Rectal smooth muscle tissue (tissue), 1 donor: ENCODE results near the gene GRID1.

Source experiments
- H3K27ac ChIP-seq: one replicate; pipeline ENCODE4 v1.7.0; 2013; ENCODE audit warnings: low read depth, low read length, inconsistent platforms
- H3K27me3 ChIP-seq: one replicate; pipeline ENCODE4 v1.7.0; 2013; ENCODE audit warnings: low read length; ENCODE audit not compliant: control insufficient read depth, insufficient read depth
- H3K36me3 ChIP-seq: one replicate; pipeline ENCODE4 v1.7.0; 2013; ENCODE audit warnings: low read length; ENCODE audit not compliant: control insufficient read depth, insufficient read depth
- H3K4me1 ChIP-seq: one replicate; pipeline ENCODE4 v1.7.0; 2013; ENCODE audit warnings: low read length; ENCODE audit not compliant: control insufficient read depth, insufficient read depth
- H3K4me3 ChIP-seq: one replicate; pipeline ENCODE4 v1.7.0; 2013; ENCODE audit warnings: low read length
- H3K9ac ChIP-seq: one replicate; pipeline ENCODE4 v1.7.0; 2013; ENCODE audit warnings: low read length

The GRID1 gene

DNA sequence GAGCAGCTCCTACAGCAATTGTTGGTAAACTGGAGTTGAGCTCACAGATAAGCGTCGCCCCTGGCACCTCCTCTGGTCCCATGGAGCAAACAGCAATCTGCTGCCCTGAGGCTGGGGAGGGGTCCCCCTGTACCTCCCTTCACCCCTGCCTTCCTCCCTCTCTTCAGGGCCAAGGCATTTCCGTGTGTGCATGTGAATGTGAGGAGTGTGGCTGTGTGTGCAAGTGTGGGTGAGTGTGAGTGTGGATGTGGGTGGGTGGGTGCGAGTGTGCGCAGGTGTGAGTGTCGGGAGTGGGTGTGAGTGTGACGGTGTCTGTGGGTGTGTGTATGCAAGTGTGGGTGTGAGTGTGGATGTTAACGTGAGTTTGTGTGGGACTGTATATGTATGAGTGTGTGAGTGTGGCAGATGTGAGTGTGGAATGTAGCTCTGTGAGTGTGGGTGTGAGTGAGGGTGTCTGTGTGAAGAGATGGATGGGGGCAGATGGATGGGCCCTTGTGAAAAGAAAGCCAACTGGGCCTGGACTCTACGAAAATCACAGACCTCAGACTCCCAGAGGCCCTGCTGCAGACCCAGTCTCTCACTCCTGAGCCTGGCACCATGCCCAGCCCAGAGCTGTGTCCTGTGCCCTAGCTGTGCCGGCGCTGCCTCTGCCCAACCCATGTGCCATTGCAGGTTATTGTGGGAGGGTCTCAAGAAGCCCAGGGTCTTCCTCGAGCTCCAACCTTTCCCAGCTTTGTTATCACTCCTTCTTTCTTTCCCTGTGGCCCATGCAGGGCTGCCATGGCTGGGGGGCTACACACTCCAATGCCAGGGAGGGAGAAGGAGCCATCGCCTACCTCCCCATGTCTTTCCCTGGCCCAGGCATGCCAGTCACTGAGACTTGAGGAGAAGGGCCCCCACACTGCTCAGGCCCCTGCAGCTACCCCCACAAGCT is 73.9 kb downstream of the GRID1 start:
- Histone ChIP-seq H3K9ac (no peak overlapping the region), H3K4me1 (no peaks in the 10 kb centered on the region), H3K27ac (no peak overlapping the region), H3K27me3 (no peaks in the 10 kb centered on the region), H3K4me3 (no peak overlapping the region), H3K36me3 (no peaks in the 10 kb centered on the region)

DNA sequence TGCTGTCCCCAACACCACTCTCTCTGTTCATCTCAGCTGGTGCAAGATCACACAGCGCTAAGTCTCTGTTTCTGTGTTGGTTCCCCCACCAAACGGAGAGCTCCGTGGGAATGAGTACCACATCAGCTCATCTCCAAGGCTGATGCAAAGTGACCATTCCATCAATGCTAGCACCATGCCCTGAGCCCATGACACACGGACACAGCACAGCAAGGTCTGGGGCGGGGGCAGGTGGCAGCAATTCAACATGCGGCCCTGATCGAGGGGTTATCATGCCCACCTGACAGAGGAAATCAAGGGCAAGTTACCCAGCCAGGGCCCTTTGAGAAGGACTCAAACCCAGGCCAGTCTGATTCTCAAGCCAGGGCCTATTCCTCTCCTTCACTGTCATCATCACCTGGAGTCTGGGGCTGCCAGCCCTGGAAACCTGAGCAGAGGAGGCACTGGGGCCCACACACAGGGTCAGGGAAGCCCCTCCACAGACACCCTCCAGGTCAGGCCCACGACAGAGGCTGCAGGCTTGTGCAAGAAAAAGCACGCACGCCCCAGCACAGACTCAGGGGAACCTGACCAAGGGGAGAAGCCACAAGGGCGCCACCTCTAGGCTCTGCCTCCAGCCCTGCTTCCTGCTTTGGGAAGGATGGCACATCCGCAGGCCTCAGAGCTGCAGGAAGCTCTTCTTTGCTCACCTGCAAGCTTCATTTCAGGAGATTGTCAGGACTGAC is 74.8 kb downstream of the GRID1 start:
- no peaks in the 10 kb centered on the region for H3K27me3 ChIP-seq
- no peak overlapping the region for H3K9ac ChIP-seq
- no peaks in the 10 kb centered on the region for H3K36me3 ChIP-seq
- H3K4me3 ChIP-seq = no peak overlapping the region
- H3K27ac ChIP-seq = no peak overlapping the region
- H3K4me1 ChIP-seq = no peaks in the 10 kb centered on the region

DNA sequence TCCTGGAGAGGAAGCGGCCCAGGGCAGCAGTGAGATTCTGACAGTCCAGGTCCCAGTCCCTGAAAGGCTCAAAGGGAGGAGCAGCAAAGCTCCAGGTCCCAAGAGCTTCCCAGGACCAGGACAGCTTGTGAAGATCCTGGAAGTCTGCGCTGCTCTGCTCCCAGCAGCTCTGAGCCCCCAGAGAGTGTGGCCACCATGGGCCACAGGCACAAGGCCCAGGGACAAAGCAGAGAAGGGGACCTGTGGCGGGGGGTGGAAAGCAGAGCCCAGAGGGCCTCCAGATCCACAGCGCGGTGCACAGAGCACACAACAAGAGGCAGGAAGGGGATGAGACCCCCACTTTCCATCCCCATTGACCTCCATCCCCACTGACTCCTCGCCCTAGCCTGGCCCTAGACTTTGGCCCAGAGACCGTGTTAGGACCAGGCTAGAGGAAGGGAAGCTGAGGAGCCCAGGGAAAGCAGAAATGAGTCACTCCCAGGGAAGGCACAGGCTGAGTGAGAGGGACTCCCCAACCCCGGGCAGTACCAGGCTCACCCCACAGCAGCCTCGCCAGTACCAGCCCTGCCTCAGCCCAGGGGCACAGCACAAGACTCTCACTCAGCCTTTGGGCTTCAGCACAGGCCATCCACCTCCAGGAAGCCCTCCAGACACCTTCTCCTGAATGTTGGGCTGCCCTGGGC is 75.5 kb downstream of the GRID1 start:
- Histone ChIP-seq H3K27me3 (no peaks in the 10 kb centered on the region), H3K4me3 (no peak overlapping the region), H3K9ac (no peak overlapping the region), H3K27ac (no peak overlapping the region), H3K36me3 (no peaks in the 10 kb centered on the region), H3K4me1 (no peaks in the 10 kb centered on the region)

DNA sequence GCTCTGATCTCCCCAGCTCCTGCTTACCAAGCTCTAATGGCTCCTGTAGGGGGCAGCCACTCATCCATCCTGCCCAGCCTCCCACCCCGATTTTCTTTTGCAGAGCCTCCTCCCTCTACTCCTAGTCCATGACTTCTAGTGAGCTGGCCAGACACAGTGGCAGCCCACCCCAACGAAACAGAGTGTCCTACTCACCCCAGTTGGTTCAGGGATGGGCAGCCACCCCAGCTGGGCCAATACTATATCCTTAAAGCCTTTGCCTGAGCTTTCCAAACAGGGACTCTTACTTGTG is 77.1 kb downstream of the GRID1 start:
- H3K27me3 ChIP-seq = no peaks in the 10 kb centered on the region

DNA sequence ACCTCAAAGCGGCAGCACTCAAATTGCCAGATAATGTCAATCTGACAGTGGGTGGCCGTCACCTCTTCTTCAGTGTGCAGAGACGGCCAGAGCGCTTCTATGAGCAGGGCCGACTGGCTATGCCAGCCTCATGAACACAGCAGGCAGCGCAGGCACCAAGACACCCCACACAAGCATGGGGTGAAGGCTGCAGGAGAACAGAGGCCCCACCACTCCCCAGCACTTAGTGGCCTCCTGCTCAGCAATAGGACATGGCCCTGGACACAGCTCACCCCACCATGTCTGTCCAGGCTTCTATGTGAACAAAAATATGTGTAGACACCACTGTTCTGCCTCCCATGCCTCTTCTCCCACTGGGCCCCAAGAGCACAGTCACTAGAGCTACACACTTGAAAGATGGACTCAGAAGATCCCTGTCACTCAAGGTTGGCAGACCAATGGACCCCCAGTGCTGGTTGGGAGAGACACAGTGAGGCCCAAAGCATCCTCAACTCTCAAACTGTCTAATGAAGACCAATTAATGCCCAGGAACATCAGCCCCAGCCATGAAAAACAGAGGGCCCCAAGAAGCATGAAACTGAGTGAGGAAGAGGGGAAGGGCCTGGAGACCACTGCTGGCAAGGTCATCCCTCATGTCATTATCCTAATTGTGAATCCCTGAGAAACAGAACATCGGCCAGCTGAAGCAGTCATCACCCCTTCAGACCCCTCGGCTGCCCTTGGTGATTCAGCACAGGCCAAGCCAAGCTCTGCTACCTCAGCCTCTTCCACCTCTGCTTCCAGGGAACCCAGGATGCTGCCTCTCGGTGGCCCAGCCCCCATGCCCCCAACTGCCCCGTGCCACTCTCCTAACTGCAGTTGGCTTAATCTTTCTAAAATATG is 77.7 kb downstream of the GRID1 start:
- no peak overlapping the region for H3K27ac ChIP-seq
- no peaks in the 10 kb centered on the region for H3K27me3 ChIP-seq
- H3K4me1 ChIP-seq = no peaks in the 10 kb centered on the region
- H3K4me3 ChIP-seq = no peak overlapping the region
- H3K9ac ChIP-seq = no peak overlapping the region
- H3K36me3 ChIP-seq = no peaks in the 10 kb centered on the region

More for the DNA sequence above, 77.1 kb downstream of the GRID1 start:
- Histone ChIP-seq H3K4me1 (no peaks in the 10 kb centered on the region), H3K4me3 (no peak overlapping the region), H3K9ac (no peak overlapping the region), H3K36me3 (no peaks in the 10 kb centered on the region), H3K27ac (no peak overlapping the region)

DNA sequence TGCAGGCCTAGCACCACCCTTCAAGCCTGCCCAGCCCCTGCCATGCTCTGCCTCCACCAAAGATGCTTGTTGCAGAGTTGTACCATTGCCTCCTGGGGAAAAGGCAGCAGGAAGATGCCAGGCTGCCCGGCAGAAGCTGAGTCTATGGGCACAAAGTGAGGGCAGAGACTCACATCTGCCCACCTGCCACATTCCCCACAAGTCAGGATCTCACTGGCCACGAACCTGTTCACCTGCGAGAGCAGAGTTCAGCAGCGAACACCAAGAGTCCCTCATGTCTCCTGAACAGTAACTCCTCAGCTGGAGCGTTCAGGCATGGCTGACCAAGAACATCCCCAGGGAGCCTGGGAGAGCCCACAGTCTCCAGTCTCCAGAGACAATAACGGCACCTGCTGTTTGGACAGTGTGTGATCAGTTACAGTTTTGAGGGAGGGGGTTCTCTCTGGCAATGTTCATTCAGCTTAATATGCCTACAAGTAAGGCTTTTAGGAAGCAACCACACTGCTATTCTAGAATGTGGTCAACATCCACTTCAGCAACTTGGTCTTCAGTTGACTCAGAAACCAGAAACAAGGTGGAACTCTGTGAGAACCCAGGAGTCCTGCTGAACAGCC is 78.5 kb downstream of the GRID1 start:
- Histone ChIP-seq H3K36me3 (no peaks in the 10 kb centered on the region), H3K9ac (no peak overlapping the region), H3K27ac (no peak overlapping the region), H3K4me1 (no peaks in the 10 kb centered on the region), H3K27me3 (no peaks in the 10 kb centered on the region), H3K4me3 (no peak overlapping the region)

DNA sequence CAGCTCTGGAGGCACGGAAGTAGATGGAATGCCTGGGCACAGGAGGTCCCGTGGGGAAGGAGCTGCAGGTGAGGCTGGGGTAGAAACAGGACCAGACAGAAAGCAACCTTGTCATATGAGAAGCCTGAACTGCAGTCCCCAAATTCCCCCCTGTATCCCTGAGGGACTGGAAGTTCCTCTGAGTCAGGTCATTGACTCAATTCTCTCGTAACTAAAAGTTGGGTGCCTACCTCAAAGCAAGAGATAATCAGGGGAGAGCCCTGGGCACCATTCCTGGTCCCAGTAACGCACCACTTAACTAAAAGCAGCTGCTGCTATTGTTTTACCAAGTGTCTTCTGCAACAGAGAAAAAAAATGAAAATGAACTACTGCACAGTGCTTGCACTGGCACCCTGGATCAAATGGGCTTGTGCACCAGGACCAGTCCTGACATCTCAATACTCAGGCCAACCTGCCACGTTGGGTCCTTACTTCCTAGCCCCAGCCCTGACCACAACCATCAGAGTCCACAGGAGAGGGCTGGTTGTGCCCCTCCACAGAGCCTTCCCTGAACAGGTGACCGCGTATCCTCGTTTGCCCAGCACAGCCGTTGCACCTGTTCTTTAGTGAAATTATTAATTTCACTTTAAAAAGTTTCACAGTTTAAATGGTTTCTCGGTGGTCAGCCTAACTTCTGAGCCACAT is 79.3 kb downstream of the GRID1 start:
- H3K9ac ChIP-seq = no peak overlapping the region

DNA sequence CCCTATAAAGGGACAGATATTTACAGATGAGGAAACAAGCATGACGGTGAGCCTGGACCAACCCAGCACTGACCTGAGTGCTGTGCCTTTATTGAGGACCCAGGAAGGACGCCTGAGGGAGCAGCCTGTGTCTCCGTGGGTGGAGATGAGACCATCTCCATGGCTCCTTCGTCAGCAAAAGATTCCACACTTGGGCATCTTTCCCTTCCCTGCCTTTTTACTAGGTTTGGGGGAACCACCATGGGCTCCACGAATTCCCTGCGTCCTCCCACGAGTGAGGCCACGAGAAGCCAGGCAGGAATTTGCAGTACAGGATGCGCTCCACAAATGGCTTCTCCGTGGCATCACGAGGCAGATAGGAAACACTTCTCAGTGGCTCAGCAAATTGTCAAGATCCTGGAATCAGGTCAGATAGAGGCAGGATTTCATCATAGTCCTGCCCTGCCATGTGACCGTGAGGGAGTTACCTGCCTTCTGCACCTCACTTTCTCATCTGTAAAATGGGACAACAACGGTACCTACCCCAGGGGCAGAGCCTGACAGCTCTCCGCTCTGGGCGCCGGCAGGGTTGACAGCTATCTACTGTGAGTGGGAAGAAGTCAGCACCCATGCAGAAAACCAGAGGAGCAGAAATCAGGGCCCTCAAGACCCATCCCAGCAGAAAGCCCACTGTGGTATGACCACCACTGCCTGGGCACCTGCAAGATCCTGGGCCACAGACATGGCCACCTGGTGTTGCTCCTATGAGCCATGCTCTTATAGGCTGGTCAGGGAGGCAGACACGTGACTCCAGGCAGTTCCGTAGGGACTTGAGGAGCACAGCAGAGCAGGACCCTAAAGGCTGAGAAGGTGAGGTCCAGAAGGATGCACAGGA is 80.1 kb downstream of the GRID1 start:
- Histone ChIP-seq H3K36me3 (no peaks in the 10 kb centered on the region), H3K4me3 (no peak overlapping the region), H3K27ac (no peak overlapping the region), H3K4me1 (no peaks in the 10 kb centered on the region), H3K27me3 (no peaks in the 10 kb centered on the region), H3K9ac (no peak overlapping the region)

More for the DNA sequence above, 79.3 kb downstream of the GRID1 start:
- Histone ChIP-seq H3K27ac (no peak overlapping the region), H3K4me3 (no peak overlapping the region), H3K27me3 (no peaks in the 10 kb centered on the region), H3K4me1 (no peaks in the 10 kb centered on the region), H3K36me3 (no peaks in the 10 kb centered on the region)

DNA sequence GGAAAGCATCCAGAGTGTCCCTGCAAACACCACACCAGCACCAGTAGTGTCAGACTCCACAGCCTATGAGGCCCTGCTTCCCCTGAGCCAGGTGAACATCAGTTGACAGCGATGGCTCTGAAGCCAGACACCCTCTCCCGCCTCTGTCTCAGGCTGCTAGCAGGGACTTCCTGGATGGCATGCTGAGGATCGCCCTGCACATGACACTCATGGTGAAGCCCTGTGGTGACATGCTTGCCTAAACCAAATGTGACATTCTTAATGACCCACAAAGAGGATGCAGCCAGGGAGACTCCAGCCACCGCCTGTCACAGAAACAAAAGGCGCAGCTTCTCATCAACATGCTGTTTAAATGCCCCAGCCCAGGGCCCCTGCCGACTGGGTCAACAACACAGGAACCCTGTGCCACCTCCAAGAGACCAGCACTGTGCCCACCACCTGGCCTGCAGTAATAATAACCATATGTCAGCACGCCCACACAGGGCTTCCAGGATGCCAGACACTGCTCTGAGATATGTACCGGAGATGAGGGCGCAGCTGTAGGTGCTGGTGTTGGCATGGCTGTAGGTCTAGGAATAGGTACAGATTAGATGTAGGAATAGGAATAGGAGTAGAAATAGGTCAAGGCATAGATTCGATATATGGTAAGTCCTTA is 81.3 kb downstream of the GRID1 start:
- no peaks in the 10 kb centered on the region for H3K36me3 ChIP-seq
- H3K27me3 ChIP-seq = no peaks in the 10 kb centered on the region
- no peak overlapping the region for H3K27ac ChIP-seq
- H3K9ac ChIP-seq = no peak overlapping the region
- H3K4me1 ChIP-seq = no peaks in the 10 kb centered on the region
- H3K4me3 ChIP-seq = no peak overlapping the region

DNA sequence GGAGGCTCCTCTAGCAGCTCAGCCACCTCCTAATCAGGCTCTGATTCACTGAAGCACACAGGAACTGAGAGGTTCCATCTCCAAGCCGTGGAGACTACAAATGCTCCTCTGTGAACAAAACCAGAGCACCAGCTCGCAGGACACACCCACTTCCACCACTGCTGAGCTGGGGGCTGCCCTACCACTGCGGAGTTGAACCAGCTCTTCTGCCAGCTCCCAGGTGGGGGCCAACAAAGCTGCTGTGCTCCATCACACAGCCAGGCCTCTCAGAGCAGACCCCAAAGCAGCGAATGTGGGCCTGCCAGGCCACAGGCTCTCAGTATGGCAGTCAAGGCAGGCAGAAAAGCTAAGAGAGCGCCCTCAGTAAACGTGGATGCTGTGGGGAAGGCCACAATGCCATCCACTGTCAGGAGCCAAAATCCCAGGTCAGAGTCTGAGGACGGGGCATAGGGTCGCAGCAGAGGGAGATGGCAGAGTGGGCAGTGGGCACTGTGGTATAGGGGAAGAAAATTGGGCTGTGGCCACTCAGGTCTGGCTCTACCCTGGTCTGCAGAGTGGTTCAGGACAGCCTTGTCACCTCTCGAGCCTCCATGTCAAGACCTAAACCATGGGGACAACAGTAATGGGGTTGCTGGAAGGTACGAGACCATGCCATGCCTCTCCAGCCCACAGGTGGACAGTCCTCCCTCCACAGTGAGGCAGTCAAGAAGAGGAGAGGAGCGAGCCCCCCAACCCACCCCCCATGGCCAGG is 82.1 kb downstream of the GRID1 start:
- Histone ChIP-seq H3K36me3 (no peaks in the 10 kb centered on the region), H3K4me3 (no peak overlapping the region), H3K27ac (no peak overlapping the region), H3K9ac (no peak overlapping the region), H3K4me1 (no peaks in the 10 kb centered on the region), H3K27me3 (no peaks in the 10 kb centered on the region)
